Lower leg skin (tissue), 4 donors: ENCODE measurements around the gene CHN2. TPM values are rescaled to one million over a fixed set of nuclear protein-coding genes. Genes with fewer than 3 reads are reported as not detected.

Experiments
- DNase-seq, 2 donors: peaks; one replicate each; pipeline ENCODE4 v3.0.0-alpha.2; 2019; ENCODE audit warnings: low spot score in 2 of 2
- H3K4me3 ChIP-seq: fragments of 200-600 bp; sonication (generic); 2 replicates; pipeline ENCODE4 v1.5.1; 2017; ENCODE audit warnings: mild to moderate bottlenecking, low read depth; ENCODE audit not compliant: poor library complexity, severe bottlenecking
- CTCF ChIP-seq, 3 donors: fragments of 450-650 bp; IDR thresholded peaks; one replicate each; pipeline ENCODE4 v1.5.1; 2016; ENCODE audit warnings: antibody characterized with exemption in 3 of 3, mild to moderate bottlenecking in 3 of 3, moderate library complexity in 2 of 3
- POLR2A ChIP-seq, 2 donors: fragments of 450-650 bp; IDR thresholded peaks; one replicate each; pipeline ENCODE4 v1.6.1; 2016 to 2017; ENCODE audit warnings: antibody characterized with exemption in 2 of 2, mild to moderate bottlenecking in 1 of 2, moderate library complexity in 1 of 2
- WGBS, 2 donors: methylation state at CpG; one replicate each; pipeline ENCODE4 v1.1.5; 2018; 5-methylcytosine and 5-hydroxymethylcytosine counted together
- intact Hi-C: fragments of 100-400 bp; cut with DNase I; formaldehyde crosslinking; loops from one replicate; pipeline ENCODE4 v1.15.0; 2023; ENCODE audit warnings: low total_unique reads
- total RNA-seq, 4 donors: library from RNA; depleted of rRNA; stranded (reverse); fragments of >200 nt; gene quantifications; one replicate each; pipeline ENCODE4 v1.1.0, GENCODE V29; 2016

Gene CHN2
- total RNA-seq, 4 donors from 2014 or later: 1.0 to 3.8 (median 2.0) TPM

- no peak for DNase-seq
- no peak for TF ChIP-seq CTCF (IDR thresholded peaks at IDR 0.05)
- TF ChIP-seq POLR2A (IDR thresholded peaks at IDR 0.05): no peak
- intact Hi-C loops: no loop called here
- H3K4me3 ChIP-seq: no peak overlapping the region
- 77 to 84% methylated on average over 7 of the region's 7 CpGs for WGBS, 2 donors
Measured at GRCh38 chr7:29355388-29355787, 160.8 kb downstream of the CHN2 start.

GRCh38 chr7:29356631-29357030 is 162.1 kb downstream of the CHN2 start:
- TF ChIP-seq CTCF (IDR thresholded peaks at IDR 0.05) (no peak), POLR2A (IDR thresholded peaks at IDR 0.05) (no peak)
- WGBS, 2 donors: 97% methylated on average over 9 of the region's 9 CpGs
- no peak for DNase-seq
- intact Hi-C loops: no loop called here
- no peak overlapping the region for H3K4me3 ChIP-seq

GRCh38 chr7:29359482-29360093 is 165.0 kb downstream of the CHN2 start:
- H3K4me3 ChIP-seq: no peak overlapping the region
- no peak for DNase-seq
- TF ChIP-seq CTCF (IDR thresholded peaks at IDR 0.05) (no peak), POLR2A (IDR thresholded peaks at IDR 0.05) (no peak)
- WGBS, 2 donors: 58 to 73% methylated on average over 4 of the region's 4 CpGs
- intact Hi-C loops: no loop called here

GRCh38 chr7:29360633-29361625 is 166.4 kb downstream of the CHN2 start:
- WGBS, 2 donors: 37 to 42% methylated on average over 13 of the region's 13 CpGs
- H3K4me3 ChIP-seq: no peak overlapping the region
- DNase-seq: no peak
- TF ChIP-seq CTCF (IDR thresholded peaks at IDR 0.05): no peak
- intact Hi-C loops: no loop called here

GRCh38 chr7:29362380-29362779 is 167.8 kb downstream of the CHN2 start:
- 77 to 90% methylated on average over 2 of the region's 2 CpGs for WGBS, 2 donors
- intact Hi-C loops: no loop called here
- no peak overlapping the region for H3K4me3 ChIP-seq
- TF ChIP-seq CTCF (IDR thresholded peaks at IDR 0.05): no peak
- no peak for TF ChIP-seq POLR2A (IDR thresholded peaks at IDR 0.05)
- DNase-seq: no peak
